CD8-positive, alpha-beta memory T cell (primary cell): ENCODE measurements around the gene DENND4B. TPM values are rescaled to one million over a fixed set of nuclear protein-coding genes. Genes with fewer than 3 reads are reported as not detected.

ENCODE experiments used
- CTCF ChIA-PET: fragments of 350-600 bp; sonication (Branson Sonifier 250); formaldehyde crosslinking; loops from one replicate; lab custom pipeline; 2021; ENCODE audit warnings: antibody characterized with exemption; lab: Charles Lee
- POLR2A ChIA-PET: fragments of 350-600 bp; sonication (Branson Sonifier 250); formaldehyde crosslinking; loops from one replicate; lab custom pipeline; 2021; ENCODE audit warnings: antibody characterized with exemption; lab: Charles Lee
- DNase-seq, 5 donors: peaks; one replicate each; pipeline versions ENCODE4 v3.0.0 to v3.0.0-alpha.2; 2020 to 2022; ENCODE audit warnings: mixed read lengths in 1 of 5
- H3K27ac ChIP-seq: one replicate; pipeline ENCODE4 v1.7.0; 2013; ENCODE audit warnings: low read depth, mild to moderate bottlenecking, low read length, moderate library complexity
- H3K27me3 ChIP-seq: 2 replicates; pipeline ENCODE4 v1.7.0; 2013; ENCODE audit warnings: low read length, mild to moderate bottlenecking; ENCODE audit not compliant: insufficient read depth, poor library complexity, severe bottlenecking
- H3K36me3 ChIP-seq: 2 replicates; pipeline ENCODE4 v1.7.0; 2013; ENCODE audit warnings: mild to moderate bottlenecking, low read length, moderate library complexity; ENCODE audit not compliant: insufficient read depth
- H3K4me1 ChIP-seq: 2 replicates; pipeline ENCODE4 v1.7.0; 2013; ENCODE audit warnings: mild to moderate bottlenecking, low read length, moderate library complexity; ENCODE audit not compliant: insufficient read depth
- H3K4me3 ChIP-seq: 2 replicates; pipeline ENCODE4 v1.7.0; 2013; ENCODE audit warnings: mild to moderate bottlenecking, low read length
- H3K9me3 ChIP-seq: 2 replicates; pipeline ENCODE4 v1.7.0; 2013; ENCODE audit warnings: mild to moderate bottlenecking, low read length
- H3K27ac Mint-ChIP-seq, 8 donors: one replicate each; pipeline ENCODE4 v1.8.0; 2020 to 2021; ENCODE audit warnings: mixed read lengths in 8 of 8, mild to moderate bottlenecking in 6 of 8, inconsistent platforms in 3 of 8, moderate library complexity in 3 of 8
- H3K27me3 Mint-ChIP-seq, 2 donors: one replicate each; pipeline ENCODE4 v1.8.0; 2020 to 2021; ENCODE audit warnings: mixed read lengths in 2 of 2, mild to moderate bottlenecking in 1 of 2, moderate library complexity in 1 of 2
- H3K36me3 Mint-ChIP-seq, 3 donors: one replicate each; pipeline ENCODE4 v1.8.0; 2020 to 2021; ENCODE audit warnings: mixed read lengths in 3 of 3, inconsistent platforms in 1 of 3, mild to moderate bottlenecking in 1 of 3
- H3K4me1 Mint-ChIP-seq, 3 donors: one replicate each; pipeline ENCODE4 v1.8.0; 2020 to 2021; ENCODE audit warnings: mixed read lengths in 3 of 3, inconsistent platforms in 1 of 3, mild to moderate bottlenecking in 1 of 3
- H3K4me3 Mint-ChIP-seq, 7 donors: one replicate each; pipeline ENCODE4 v1.8.0; 2020 to 2021; ENCODE audit warnings: mixed read lengths in 7 of 7, mild to moderate bottlenecking in 6 of 7, moderate library complexity in 4 of 7, inconsistent platforms in 2 of 7
- H3K9me3 Mint-ChIP-seq, 5 donors: one replicate each; pipeline ENCODE4 v1.8.0; 2020 to 2022; ENCODE audit warnings: mixed read lengths in 5 of 5, mild to moderate bottlenecking in 3 of 5, moderate library complexity in 2 of 5, inconsistent platforms in 1 of 5
- polyA plus RNA-seq: library from polyadenylated mRNA; unstranded; fragments of 300-500 nt; fragmentation: Illumina TruSeq; gene quantifications from one replicate; pipeline ENCODE4 v1.2.3, GENCODE V29; 2021
- total RNA-seq, 2 experiments: library from RNA; stranded (reverse); gene quantifications; one replicate each; pipeline ENCODE4 v1.2.3, GENCODE V29; 2021

DENND4B gene
- total and polyA plus RNA-seq, 3 experiments from 2014 or later = 27.3 to 102 (median 100) TPM

DNA sequence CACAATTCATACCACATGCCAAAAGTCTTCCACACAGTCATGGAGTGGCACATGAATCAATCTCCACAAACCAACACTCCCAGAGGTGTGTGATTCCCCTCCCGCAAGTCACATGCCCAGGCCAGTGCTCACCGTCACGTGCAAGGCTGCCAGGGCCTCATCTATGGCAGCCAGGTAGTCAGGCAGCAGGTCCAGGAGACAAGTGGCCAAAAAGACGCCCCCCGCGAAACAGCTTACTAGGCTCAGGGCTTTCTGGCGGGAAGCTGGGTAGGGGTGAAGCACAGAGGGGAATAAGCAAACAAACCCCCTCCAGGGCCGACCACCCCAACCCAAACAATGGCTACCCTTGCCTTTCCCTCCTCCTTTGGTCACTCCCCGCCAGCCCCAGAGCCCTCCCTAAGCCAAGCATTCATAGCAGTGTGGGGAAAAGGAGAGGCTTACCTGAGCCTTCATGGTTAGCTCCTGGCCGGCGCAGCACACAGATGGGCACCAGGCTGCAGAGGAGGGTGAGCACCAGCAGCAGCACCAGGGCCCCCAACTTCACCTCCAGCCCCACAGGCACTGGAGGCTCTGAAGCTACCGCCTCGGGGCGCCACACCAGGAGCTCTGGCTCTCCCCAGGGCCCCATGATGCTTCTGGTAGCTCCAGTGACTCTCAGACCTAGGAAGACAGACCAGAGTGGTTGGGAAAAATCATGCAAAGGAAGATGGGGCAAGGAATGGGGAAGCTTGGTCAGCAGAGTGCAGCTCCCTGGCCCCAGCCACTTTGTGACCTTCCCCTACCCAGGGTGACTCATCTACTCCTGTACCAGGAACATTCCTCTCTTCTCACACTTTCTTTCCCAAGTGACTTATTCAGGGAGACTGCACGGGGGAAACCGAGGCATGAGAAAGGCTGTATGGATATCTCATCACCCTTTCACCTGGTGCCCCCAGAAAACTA lies 15.8 kb upstream of the DENND4B start:
- ChIA-PET POLR2A (interaction anchor here (0.5 to 2.9 kb wide), 7 partner anchors 14 to 209 kb away, joined by 3 to 23 read pairs (median 4); partner anchors contain the start of genes DENND4B and JTB), CTCF (interaction anchor here (0.7 to 3.2 kb wide), 6 partner anchors 12 to 25 kb away, joined by 3 to 19 read pairs (median 6); partner anchors contain the start of genes DENND4B, JTB and RAB13)
- peaks cover 48 to 62% (median 60%) of the 10 kb centered on the region in 3 donors for H3K4me1 Mint-ChIP-seq
- peaks cover 44% of the 10 kb centered on the region for H3K4me1 ChIP-seq
- no peaks in the 10 kb centered on the region for H3K9me3 Mint-ChIP-seq
- peak overlapping the region; percentile 83 to 96 (median 90) for H3K4me3 Mint-ChIP-seq
- H3K27me3 Mint-ChIP-seq = no peaks in the 10 kb centered on the region
- H3K36me3 Mint-ChIP-seq = peaks cover 0 to 36% (median 0%) of the 10 kb centered on the region in 3 donors
- H3K27me3 ChIP-seq = no peaks in the 10 kb centered on the region
- H3K4me3 ChIP-seq = peak overlapping the region; percentile 83
- peak overlapping the region; percentile 80 for H3K27ac ChIP-seq
- no peaks in the 10 kb centered on the region for H3K9me3 ChIP-seq
- H3K27ac Mint-ChIP-seq = peak overlapping the region; percentile 80 to 100 (median 96)
- no peaks in the 10 kb centered on the region for H3K36me3 ChIP-seq
- DNase-seq = no peak

DNA sequence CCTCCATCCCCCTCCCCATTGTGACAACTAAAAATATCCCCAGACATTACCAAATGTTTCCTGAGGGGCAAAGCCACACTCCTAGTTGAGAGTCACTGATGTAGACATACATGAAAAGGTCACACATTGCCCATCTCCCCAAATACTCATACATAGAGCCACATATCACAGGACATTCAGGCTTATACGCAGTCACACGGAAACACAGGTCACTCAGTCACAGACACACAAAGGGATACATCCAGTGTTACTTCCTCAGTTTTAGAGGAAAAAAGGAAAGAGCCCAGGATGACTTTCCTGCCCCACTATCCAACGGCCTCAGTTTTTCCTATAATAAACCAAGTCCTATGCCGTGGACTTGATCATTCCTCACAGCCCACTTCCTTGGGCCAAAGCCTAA lies 14.9 kb upstream of the DENND4B start:
- Histone ChIP-seq H3K27ac (no peak overlapping the region), H3K9me3 (no peaks in the 10 kb centered on the region), H3K4me1 (peaks cover 49% of the 10 kb centered on the region), H3K36me3 (no peaks in the 10 kb centered on the region), H3K4me3 (no peak overlapping the region), H3K27me3 (no peaks in the 10 kb centered on the region)
- peak overlapping the region; percentile 1 to 92 (median 72) for H3K27ac Mint-ChIP-seq
- DNase-seq = no peak
- peaks cover 50 to 64% (median 62%) of the 10 kb centered on the region in 3 donors for H3K4me1 Mint-ChIP-seq
- H3K9me3 Mint-ChIP-seq = no peaks in the 10 kb centered on the region
- POLR2A ChIA-PET = interaction anchor here (0.6 kb wide), 1 partner anchor 33 kb away, joined by 3 read pairs; no protein-coding TSS in a partner anchor
- peaks cover 0 to 30% (median 0%) of the 10 kb centered on the region in 3 donors for H3K36me3 Mint-ChIP-seq
- CTCF ChIA-PET = no interaction called here
- H3K27me3 Mint-ChIP-seq = no peaks in the 10 kb centered on the region
- peak overlapping the region in 5 of 7 donors; percentile 8 to 91 (median 33) for H3K4me3 Mint-ChIP-seq

DNA sequence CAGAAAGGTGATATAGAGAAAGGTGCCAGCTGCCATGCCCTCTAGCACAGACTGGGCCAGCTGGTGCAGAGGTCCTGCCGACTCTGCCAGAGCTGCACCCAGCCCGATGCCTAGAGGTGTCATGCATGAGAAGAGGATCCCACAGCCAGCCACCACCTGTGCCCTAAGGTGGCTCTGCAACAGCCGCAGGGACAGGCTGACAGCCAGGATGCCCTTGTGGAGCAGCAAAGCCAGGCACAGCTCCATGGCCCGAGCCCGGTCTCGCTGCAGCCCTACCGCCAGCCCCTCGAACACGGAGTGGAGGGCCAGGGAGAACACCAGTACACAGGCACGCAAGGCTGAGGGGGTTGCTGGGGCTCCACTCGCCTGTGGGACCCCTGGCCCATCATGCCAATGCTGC lies 13.7 kb upstream of the DENND4B start:
- no peaks in the 10 kb centered on the region for H3K27me3 Mint-ChIP-seq
- Histone ChIP-seq H3K4me1 (peaks cover 48% of the 10 kb centered on the region), H3K27ac (no peak overlapping the region), H3K36me3 (no peaks in the 10 kb centered on the region), H3K27me3 (no peaks in the 10 kb centered on the region), H3K9me3 (no peaks in the 10 kb centered on the region), H3K4me3 (no peak overlapping the region)
- ChIA-PET POLR2A (interaction anchor here (5.8 kb wide), 1 partner anchor 14 kb away, joined by 55 read pairs; the partner anchor contains the start of gene DENND4B), CTCF (no interaction called here)
- no peak for DNase-seq
- no peaks in the 10 kb centered on the region for H3K9me3 Mint-ChIP-seq
- peak overlapping the region in 2 of 7 donors; percentile 16 to 99 for H3K4me3 Mint-ChIP-seq
- H3K36me3 Mint-ChIP-seq = peaks cover 0 to 30% (median 0%) of the 10 kb centered on the region in 3 donors
- H3K27ac Mint-ChIP-seq = peak overlapping the region in 2 of 8 donors; percentile 70 to 84
- peaks cover 50 to 66% (median 60%) of the 10 kb centered on the region in 3 donors for H3K4me1 Mint-ChIP-seq

DNA sequence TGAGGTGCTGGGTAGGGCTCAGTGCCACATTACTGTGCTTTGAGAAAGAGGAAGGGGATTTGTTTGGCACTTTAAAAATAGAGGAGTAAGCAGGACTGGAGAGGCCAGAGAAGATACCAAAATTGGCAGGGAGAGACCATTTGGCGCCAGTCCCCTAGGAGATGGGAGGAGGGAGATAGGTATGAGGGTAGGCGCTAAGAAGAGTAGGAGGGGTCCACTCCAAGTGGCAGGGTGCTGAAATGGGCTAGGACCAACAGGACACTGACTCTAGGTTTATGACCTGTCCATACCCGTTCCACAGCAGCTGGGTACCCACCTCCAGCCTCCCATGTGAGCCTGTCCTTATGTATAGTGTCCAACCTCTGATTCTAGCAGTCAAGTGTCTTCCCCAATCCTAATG lies 12.9 kb upstream of the DENND4B start:
- peaks cover 53 to 72% (median 61%) of the 10 kb centered on the region in 3 donors for H3K4me1 Mint-ChIP-seq
- Histone ChIP-seq H3K27me3 (no peaks in the 10 kb centered on the region), H3K4me1 (peaks cover 53% of the 10 kb centered on the region), H3K27ac (no peak overlapping the region), H3K4me3 (no peak overlapping the region), H3K36me3 (peaks cover 4% of the 10 kb centered on the region), H3K9me3 (no peaks in the 10 kb centered on the region)
- no peaks in the 10 kb centered on the region for H3K27me3 Mint-ChIP-seq
- H3K4me3 Mint-ChIP-seq = peak overlapping the region in 5 of 7 donors; percentile 16 to 99 (median 58)
- ChIA-PET CTCF (interaction anchor here (1.3 to 4.4 kb wide), 3 partner anchors 9 to 18 kb away, joined by 3 to 46 read pairs (median 6); partner anchors contain the start of genes DENND4B and JTB), POLR2A (interaction anchor here (0.8 to 5.8 kb wide), 5 partner anchors 8 to 1314 kb away, joined by 3 to 55 read pairs (median 5); partner anchors contain the start of genes CLK2, CREB3L4, DENND4B and GATAD2B)
- no peaks in the 10 kb centered on the region for H3K9me3 Mint-ChIP-seq
- no peak for DNase-seq
- H3K27ac Mint-ChIP-seq = peak overlapping the region in 6 of 8 donors; percentile 70 to 98 (median 91)
- peaks cover 0 to 36% (median 0%) of the 10 kb centered on the region in 3 donors for H3K36me3 Mint-ChIP-seq

DNA sequence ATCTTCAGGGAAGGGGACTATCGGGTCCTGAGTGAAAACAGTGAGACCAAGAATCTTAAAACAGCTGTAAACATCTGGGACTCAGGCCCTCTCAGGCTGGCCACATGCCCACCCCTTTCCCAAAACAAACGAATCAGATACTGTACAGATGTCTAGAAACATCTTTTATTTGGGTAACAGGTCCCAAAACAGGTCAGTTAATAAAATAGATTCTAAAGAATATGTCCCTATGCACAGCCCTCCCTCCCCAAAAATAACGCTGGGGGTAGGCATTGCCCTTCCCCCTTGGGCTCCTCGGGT lies 12.4 kb upstream of the DENND4B start:
- Histone ChIP-seq H3K36me3 (peaks cover 9% of the 10 kb centered on the region), H3K4me1 (peaks cover 53% of the 10 kb centered on the region), H3K27ac (peak overlapping the region; percentile 78), H3K4me3 (peak overlapping the region; percentile 74), H3K9me3 (no peaks in the 10 kb centered on the region), H3K27me3 (no peaks in the 10 kb centered on the region)
- CTCF ChIA-PET = interaction anchor here (1.3 to 4.4 kb wide), 3 partner anchors 9 to 19 kb away, joined by 3 to 46 read pairs (median 6); partner anchors contain the start of genes DENND4B and JTB
- Mint-ChIP-seq H3K27ac (peak overlapping the region; percentile 61 to 98 (median 98)), H3K4me1 (peaks cover 53 to 72% (median 61%) of the 10 kb centered on the region in 3 donors), H3K27me3 (no peaks in the 10 kb centered on the region), H3K9me3 (no peaks in the 10 kb centered on the region), H3K36me3 (peaks cover 4 to 42% (median 4%) of the 10 kb centered on the region in 3 donors), H3K4me3 (peak overlapping the region; percentile 93 to 99 (median 98))
- DNase-seq = no peak
- POLR2A ChIA-PET = interaction anchor here (0.8 to 5.8 kb wide), 7 partner anchors 8 to 1314 kb away, joined by 3 to 55 read pairs (median 6); partner anchors contain the start of genes CLK2, CREB3L4, DENND4B and GATAD2B

DNA sequence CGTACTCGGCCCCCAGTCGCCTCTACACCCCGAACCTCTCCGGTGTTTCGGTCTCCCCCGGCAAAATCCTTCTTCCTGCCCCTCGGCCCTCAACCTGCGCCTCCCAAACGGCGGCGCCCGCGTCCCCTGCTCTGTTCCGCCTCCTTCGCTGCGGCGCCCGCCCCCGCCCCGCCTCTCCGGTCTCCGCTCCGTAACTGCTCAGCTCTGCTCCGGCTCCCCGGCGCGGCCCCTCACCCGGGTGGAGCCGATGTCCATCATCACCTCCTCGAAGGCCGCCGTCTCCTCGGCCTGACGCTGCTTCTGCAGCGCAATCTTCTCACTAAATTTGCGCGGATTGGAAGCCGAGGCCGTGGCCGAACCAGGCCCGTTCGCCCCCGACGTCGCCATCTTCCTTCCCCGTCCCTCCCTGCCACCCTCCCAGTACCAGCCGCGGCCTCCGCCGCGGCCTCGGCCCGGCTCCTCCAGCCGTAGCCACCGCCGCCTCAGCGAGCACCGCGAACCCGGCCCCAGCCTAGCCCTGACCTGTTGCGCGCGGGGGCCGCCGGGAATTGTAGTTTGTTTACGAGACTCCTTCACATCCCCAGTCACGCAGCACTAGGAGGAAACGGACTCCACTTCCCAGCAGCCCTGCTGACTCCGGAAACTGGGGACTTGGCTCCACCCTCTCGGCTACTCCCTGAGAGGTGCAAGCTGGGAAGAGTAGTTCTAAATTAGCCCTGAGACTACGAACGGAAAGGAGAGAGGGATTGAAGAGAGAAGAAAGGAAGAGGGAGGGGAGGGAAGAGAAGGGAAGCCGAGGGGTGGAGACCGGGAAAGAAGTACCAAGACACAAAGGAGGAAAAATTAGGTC lies 11.8 kb upstream of the DENND4B start, which contains the start of gene CRTC2:
Gene CRTC2, minus strand, starts transcription at position 502 of the 850 bp plus-strand sequence. Its CDS starts 115 bp downstream, at position 387.
- peaks cover 14% of the 10 kb centered on the region for H3K36me3 ChIP-seq
- peak within 1 kb of the TSS; percentile 74 for H3K4me3 ChIP-seq
- peak within 1 kb of the TSS; percentile 61 to 98 (median 98) for H3K27ac Mint-ChIP-seq
- H3K9me3 Mint-ChIP-seq = no peaks in the 10 kb centered on the region
- peak; percentile 95 to 98 (median 95) for DNase-seq
- no peaks in the 10 kb centered on the region for H3K27me3 Mint-ChIP-seq
- ChIA-PET CTCF (interaction anchor here (1.3 to 4.4 kb wide), 3 partner anchors 10 to 19 kb away, joined by 3 to 46 read pairs (median 6); partner anchors contain the start of genes DENND4B and JTB), POLR2A (interaction anchor here (0.8 to 5.8 kb wide), 9 partner anchors 9 to 1315 kb away, joined by 3 to 55 read pairs (median 6); partner anchors contain the start of genes CLK2, CREB3L4, DENND4B and GATAD2B)
- no peaks in the 10 kb centered on the region for H3K9me3 ChIP-seq
- H3K4me1 Mint-ChIP-seq = peaks cover 51 to 70% (median 57%) of the 10 kb centered on the region in 3 donors
- peaks cover 4 to 43% (median 7%) of the 10 kb centered on the region in 3 donors for H3K36me3 Mint-ChIP-seq
- H3K27ac ChIP-seq = peak within 1 kb of the TSS; percentile 78
- no peaks in the 10 kb centered on the region for H3K27me3 ChIP-seq
- peak within 1 kb of the TSS; percentile 93 to 99 (median 98) for H3K4me3 Mint-ChIP-seq
- H3K4me1 ChIP-seq = peaks cover 52% of the 10 kb centered on the region
